ENCODE results near the gene DPYD. TPM values are rescaled to one million over a fixed set of nuclear protein-coding genes. Genes with fewer than 3 reads are reported as not detected.

Gene DPYD
- total and polyA plus RNA-seq, 10 of the 15 experiments (the other 5 are each of a cell fraction or from before 2014, with no cell fraction given), result 5.7 to 23.8 (median 10.2) TPM

- ChIA-PET RAD21 (ENCODE audit: unreplicated experiment) (no interaction called here), POLR2A (no interaction called here), CTCF (no interaction called here), SMC1A (ENCODE audit: uncharacterized antibody, unreplicated experiment) (interaction anchor here (0.7 to 1.6 kb wide), 3 partner anchors 11 to 357 kb away, joined by 3 read pairs; no protein-coding TSS in a partner anchor)
- in situ Hi-C loops (cut with MboI) (no loop called here), intact Hi-C loops (cut with micrococcal nuclease; ENCODE audit: unreplicated experiment) (no loop called here)
- H4K20me1 ChIP-seq (ENCODE audit: control insufficient read depth, insufficient read depth), result no peaks in the 10 kb centered on the region
- no peak overlapping the region for H2AFZ ChIP-seq (ENCODE audit: control insufficient read depth, low read depth, low read length)
- no peaks in the 10 kb centered on the region for H3K4me1 ChIP-seq (ENCODE audit: control insufficient read depth, insufficient read depth, low read length)
- no peak for DNase-seq (ENCODE audit: low read depth, low spot score)
- no peaks in the 10 kb centered on the region for H3K9me3 ChIP-seq (replicated peaks; ENCODE audit: control insufficient read depth, insufficient read depth, low read length)
- no peaks in the 10 kb centered on the region for H3K36me3 ChIP-seq (ENCODE audit: control insufficient read depth in 2 of 2, insufficient read depth in 2 of 2, low read length in 1 of 2)
- no peak overlapping the region for H3K9ac ChIP-seq (ENCODE audit: control insufficient read depth, insufficient read depth, low read length)
- FAIRE-seq, result no peak
- no peak overlapping the region for H3K27ac ChIP-seq (ENCODE audit: control insufficient read depth, insufficient read depth)
- no peak for TF ChIP-seq BACH1 (IDR thresholded peaks at IDR 0.05; ENCODE audit: borderline replicate concordance)
- no peak for TF ChIP-seq NRF1 (conservative IDR thresholded peaks at IDR 0.05; ENCODE audit: low read depth, low read length)
- no peak for TF ChIP-seq TCF7 (IDR thresholded peaks at IDR 0.05; ENCODE audit: borderline replicate concordance)
- no peak for TF ChIP-seq RUNX3 (IDR thresholded peaks at IDR 0.05; ENCODE audit: low read length)
- H3K27me3 ChIP-seq (replicated peaks in 1 of 2; ENCODE audit: control insufficient read depth in 2 of 2, insufficient read depth in 2 of 2, low read length in 1 of 2), result no peaks in the 10 kb centered on the region
- no TSS peak for BruUV-seq (replicated peaks)
- H3K79me2 ChIP-seq (ENCODE audit: control insufficient read depth, insufficient read depth, low read length), result no peaks in the 10 kb centered on the region
- no peak overlapping the region for H3K4me2 ChIP-seq (ENCODE audit: control insufficient read depth, insufficient read depth)
- no peak overlapping the region for H3K4me3 ChIP-seq
- ATAC-seq, result no peak
Measured at GRCh38 chr1:97562081-97562480, 358.8 kb downstream of the DPYD start.

GRCh38 chr1:97560714-97561113 lies 360.1 kb downstream of the DPYD start:
- Histone ChIP-seq H3K4me1 (ENCODE audit: control insufficient read depth, insufficient read depth, low read length) (no peaks in the 10 kb centered on the region), H3K4me2 (ENCODE audit: control insufficient read depth, insufficient read depth) (no peak overlapping the region), H3K9me3 (replicated peaks; ENCODE audit: control insufficient read depth, insufficient read depth, low read length) (no peaks in the 10 kb centered on the region), H3K27ac (ENCODE audit: control insufficient read depth, insufficient read depth) (no peak overlapping the region), H3K4me3 (no peak overlapping the region), H3K79me2 (ENCODE audit: control insufficient read depth, insufficient read depth, low read length) (no peaks in the 10 kb centered on the region), H3K9ac (ENCODE audit: control insufficient read depth, insufficient read depth, low read length) (no peak overlapping the region), H3K27me3 (replicated peaks in 1 of 2; ENCODE audit: control insufficient read depth in 2 of 2, insufficient read depth in 2 of 2, low read length in 1 of 2) (no peaks in the 10 kb centered on the region), H3K36me3 (ENCODE audit: control insufficient read depth in 2 of 2, insufficient read depth in 2 of 2, low read length in 1 of 2) (no peaks in the 10 kb centered on the region), H2AFZ (ENCODE audit: control insufficient read depth, low read depth, low read length) (no peak overlapping the region), H4K20me1 (ENCODE audit: control insufficient read depth, insufficient read depth) (no peaks in the 10 kb centered on the region)
- no peak for TF ChIP-seq FOXM1 (IDR thresholded peaks at IDR 0.05; ENCODE audit: low read depth, low read length)
- TF ChIP-seq RCOR1 (conservative IDR thresholded peaks at IDR 0.05; ENCODE audit: low read depth, low read length), result no peak
- no peak for TF ChIP-seq ETV6 (conservative IDR thresholded peaks at IDR 0.05 in 1 of 2, IDR thresholded peaks at IDR 0.05 in 1 of 2; ENCODE audit: borderline replicate concordance in 1 of 2, low read depth in 1 of 2)
- no peak for TF ChIP-seq KAT2A (conservative IDR thresholded peaks at IDR 0.05; ENCODE audit: control insufficient read depth, low read depth, low read length)
- TF ChIP-seq WRNIP1 (IDR thresholded peaks at IDR 0.05; ENCODE audit: borderline replicate concordance, low read depth, low read length), result no peak
- TF ChIP-seq SRF (IDR thresholded peaks at IDR 0.05; ENCODE audit: low read depth in 2 of 2, low read length in 2 of 2), result no peak
- no peak for TF ChIP-seq SUPT20H (IDR thresholded peaks at IDR 0.05; ENCODE audit: borderline replicate concordance, control insufficient read depth, low read depth, low read length)
- TF ChIP-seq RUNX3 (IDR thresholded peaks at IDR 0.05; ENCODE audit: low read length), result no peak
- no peak for TF ChIP-seq RB1 (IDR thresholded peaks at IDR 0.05; ENCODE audit: borderline replicate concordance)
- TF ChIP-seq EP300 (IDR thresholded peaks at IDR 0.05; ENCODE audit: borderline replicate concordance in 1 of 2, control insufficient read depth in 1 of 2, low read depth in 2 of 2, low read length in 2 of 2), result no peak
- WGBS (ENCODE audit: insufficient coverage, insufficient replicate concordance, low lambda C conversion rate, missing lambda C conversion rate), result 16% methylated on average over 4 of the region's 4 CpGs
- no peak for ATAC-seq
- FAIRE-seq, result no peak
- BruUV-seq (replicated peaks), result no TSS peak
- SMC1A ChIA-PET (ENCODE audit: uncharacterized antibody, unreplicated experiment), result interaction anchor here (0.8 to 2.1 kb wide), 3 partner anchors 41 to 495 kb away, joined by 3 to 4 read pairs (median 3); no protein-coding TSS in a partner anchor
- DNase-seq (ENCODE audit: low read depth, low spot score), result no peak
- CTCF ChIA-PET, result no interaction called here
- RAD21 ChIA-PET (ENCODE audit: unreplicated experiment), result no interaction called here
- POLR2A ChIA-PET, result interaction anchor here (1.1 kb wide), 1 partner anchor 246 kb away, joined by 5 read pairs; no protein-coding TSS in a partner anchor
- intact Hi-C loops (cut with micrococcal nuclease; ENCODE audit: unreplicated experiment), result no loop called here
- in situ Hi-C loops (cut with MboI), result no loop called here

Measured in GM12878 (cell line).